Endothelial cell (in vitro differentiated cells): ENCODE results near the gene MOV10. TPM values are rescaled to one million over a fixed set of nuclear protein-coding genes. Genes with fewer than 3 reads are reported as not detected.

Source experiments
- DNase-seq: peaks from one replicate; pipeline ENCODE4 v3.0.0; 2021; ENCODE audit warnings: low spot score
- H3K27ac Mint-ChIP-seq: one replicate; pipeline ENCODE4 v1.8.0; 2021; ENCODE audit warnings: mixed read lengths, inconsistent platforms; ENCODE audit not compliant: unreplicated experiment
- H3K27me3 Mint-ChIP-seq: one replicate; pipeline ENCODE4 v1.8.0; 2021; ENCODE audit warnings: mild to moderate bottlenecking, moderate library complexity, mixed read lengths, inconsistent platforms; ENCODE audit not compliant: unreplicated experiment
- H3K36me3 Mint-ChIP-seq: one replicate; pipeline ENCODE4 v1.8.0; 2021; ENCODE audit warnings: mild to moderate bottlenecking, low read depth, mixed read lengths, inconsistent platforms; ENCODE audit not compliant: unreplicated experiment
- H3K4me1 Mint-ChIP-seq: one replicate; pipeline ENCODE4 v1.8.0; 2021; ENCODE audit warnings: mild to moderate bottlenecking, mixed read lengths, inconsistent platforms; ENCODE audit not compliant: unreplicated experiment
- H3K4me3 Mint-ChIP-seq: one replicate; pipeline ENCODE4 v1.8.0; 2021; ENCODE audit warnings: mild to moderate bottlenecking, mixed read lengths, inconsistent platforms; ENCODE audit not compliant: unreplicated experiment
- H3K9me3 Mint-ChIP-seq: one replicate; pipeline ENCODE4 v1.8.0; 2021; ENCODE audit warnings: mixed read lengths, inconsistent platforms; ENCODE audit not compliant: unreplicated experiment
- CTCF ChIP-seq: fragments of 200-600 bp; sonication (generic); IDR thresholded peaks from one replicate; pipeline ENCODE4 v1.5.0; 2021; ENCODE audit warnings: antibody characterized with exemption; ENCODE audit not compliant: unreplicated experiment
- total RNA-seq: library from RNA; stranded (reverse); fragmentation: NEBNext Ultra II Directional; extraction: Animal tissue kit (Norgen Biotek cat#: 25700); gene quantifications from one replicate; pipeline ENCODE4 v1.2.1, GENCODE V29; 2021; ENCODE audit not compliant: unreplicated experiment

MOV10 gene
- total RNA-seq, 1 donor from 2014 or later = 43.5 TPM

GRCh38 chr1:112744009-112744578 lies 69.6 kb downstream of the MOV10 start:
- peak; percentile 46 for DNase-seq
- H3K27me3 Mint-ChIP-seq = peaks cover 11% of the 10 kb centered on the region
- TF ChIP-seq CTCF = no peak
- no peaks in the 10 kb centered on the region for H3K36me3 Mint-ChIP-seq
- H3K9me3 Mint-ChIP-seq = no peaks in the 10 kb centered on the region
- H3K4me1 Mint-ChIP-seq = no peaks in the 10 kb centered on the region
- H3K27ac Mint-ChIP-seq = no peak overlapping the region
- H3K4me3 Mint-ChIP-seq = no peak overlapping the region

GRCh38 chr1:112748396-112748795 lies 73.9 kb downstream of the MOV10 start:
- no peak for DNase-seq
- H3K4me1 Mint-ChIP-seq = no peaks in the 10 kb centered on the region
- no peak for TF ChIP-seq CTCF
- H3K27ac Mint-ChIP-seq = no peak overlapping the region
- no peaks in the 10 kb centered on the region for H3K36me3 Mint-ChIP-seq
- peaks cover 2% of the 10 kb centered on the region for H3K27me3 Mint-ChIP-seq
- no peaks in the 10 kb centered on the region for H3K9me3 Mint-ChIP-seq
- H3K4me3 Mint-ChIP-seq = no peak overlapping the region

Other genes with a start within 250 kb of the MOV10 start
- gene WNT2B, start 165.7 kb upstream of the MOV10 start, total RNA-seq = 1.3 TPM
- gene ST7L, start 55.5 kb upstream of the MOV10 start, total RNA-seq = 14.3 TPM
- 137 TPM for gene CAPZA1, start 54.8 kb upstream of the MOV10 start, total RNA-seq
- 300 TPM for gene RHOC, start 32.5 kb downstream of the MOV10 start, total RNA-seq
- 1.6 TPM for gene PPM1J, start 40.7 kb downstream of the MOV10 start, total RNA-seq